ENCODE results near the gene E4F1. TPM values are rescaled to one million over a fixed set of nuclear protein-coding genes. Genes with fewer than 3 reads are reported as not detected.

Gene E4F1
- total and polyA plus RNA-seq, 2 of the 13 experiments (the other 11 are each of a cell fraction or from before 2014, with no cell fraction given), result 13.8 to 19.5 TPM

DNA sequence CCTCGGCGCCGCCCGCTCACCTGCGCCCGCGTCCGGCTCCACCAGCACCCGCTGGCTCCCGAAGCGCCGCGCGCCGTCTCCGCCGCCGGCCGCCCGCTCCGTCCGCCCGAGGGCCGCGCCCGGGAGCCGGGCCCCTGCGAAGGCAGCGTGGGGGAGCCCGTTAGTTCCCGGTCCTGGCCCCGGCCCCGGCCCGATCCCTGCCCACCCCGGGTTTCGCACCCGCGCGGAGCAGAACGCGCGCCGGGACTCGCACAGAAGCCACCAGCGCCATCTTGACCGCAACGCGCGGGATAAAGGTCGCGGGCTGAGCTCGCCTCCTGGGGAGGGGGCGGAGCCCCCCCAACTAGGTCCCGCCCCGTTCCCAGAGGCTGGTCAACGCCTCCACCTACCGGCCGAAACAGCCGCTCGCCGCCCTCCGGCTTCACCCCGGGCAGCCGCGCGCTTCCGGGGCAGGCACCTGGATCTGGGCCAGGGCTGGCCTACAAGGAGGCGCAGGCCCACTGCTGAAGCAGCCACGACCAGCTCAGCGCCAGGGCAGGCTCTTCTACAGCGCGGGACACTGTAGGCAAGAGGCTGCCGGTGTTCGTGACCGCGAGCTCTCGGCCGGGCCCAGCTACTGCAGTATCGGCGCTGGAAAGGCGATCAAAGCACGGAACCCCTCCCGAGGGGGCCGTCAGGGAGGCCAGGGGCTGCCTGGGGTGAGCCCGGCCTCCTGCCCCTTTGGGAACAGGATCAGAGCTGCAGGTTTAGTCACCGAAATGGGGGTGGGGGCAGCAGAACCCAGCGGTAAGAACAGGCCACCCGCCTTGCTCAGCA lies 28.1 kb downstream of the E4F1 start, which contains the start of gene ECI1 (continued):
- TF ChIP-seq ZBTB34 (CRISPR knock-in tag; IDR thresholded peaks at IDR 0.05) (peak; percentile 86), ETV5 (CRISPR knock-in tag; IDR thresholded peaks at IDR 0.05; ENCODE audit: borderline replicate concordance) (peak; percentile 98), SKI (IDR thresholded peaks at IDR 0.05; ENCODE audit: partially characterized antibody) (peak; percentile 68), MLX (CRISPR knock-in tag; IDR thresholded peaks at IDR 0.05) (peak; percentile 64), FOXK1 (CRISPR knock-in tag; IDR thresholded peaks at IDR 0.05; ENCODE audit: borderline replicate concordance, low read depth) (no peak; the same call in 1 of the 2 replicates), MAX (IDR thresholded peaks at IDR 0.05) (peak; percentile 75; the same call in 1 of the 2 replicates), GFI1 (CRISPR knock-in tag; IDR thresholded peaks at IDR 0.05; ENCODE audit: borderline replicate concordance) (peak; percentile 59), HDAC2 (CRISPR knock-in tag; IDR thresholded peaks at IDR 0.05) (peak; percentile 80), PTBP1 (IDR thresholded peaks at IDR 0.05; ENCODE audit: low read depth, low read length, poor library complexity, severe bottlenecking) (peak; percentile 67), ZNF577 (CRISPR knock-in tag; IDR thresholded peaks at IDR 0.05; ENCODE audit: borderline replicate concordance, low read depth) (no peak), CEBPZ (IDR thresholded peaks at IDR 0.05; ENCODE audit: low read length) (no peak), NR2F1 (CRISPR knock-in tag; IDR thresholded peaks at IDR 0.05) (peak; percentile 43 to 47; a peak in 3 of 4 replicates), PAX8 (CRISPR knock-in tag; IDR thresholded peaks at IDR 0.05; ENCODE audit: borderline replicate concordance) (no peak), ZZZ3 (CRISPR knock-in tag; IDR thresholded peaks at IDR 0.05; ENCODE audit: borderline replicate concordance) (peak; percentile 54; the same call in 1 of the 2 replicates), FOXC1 (CRISPR knock-in tag; IDR thresholded peaks at IDR 0.05; ENCODE audit: borderline replicate concordance) (peak; percentile 49; the same call in 1 of the 2 replicates), YEATS2 (CRISPR knock-in tag; IDR thresholded peaks at IDR 0.05; ENCODE audit: borderline replicate concordance) (peak; percentile 73; the same call in 1 of the 2 replicates)
- TF ChIP-seq, protein P1, sequence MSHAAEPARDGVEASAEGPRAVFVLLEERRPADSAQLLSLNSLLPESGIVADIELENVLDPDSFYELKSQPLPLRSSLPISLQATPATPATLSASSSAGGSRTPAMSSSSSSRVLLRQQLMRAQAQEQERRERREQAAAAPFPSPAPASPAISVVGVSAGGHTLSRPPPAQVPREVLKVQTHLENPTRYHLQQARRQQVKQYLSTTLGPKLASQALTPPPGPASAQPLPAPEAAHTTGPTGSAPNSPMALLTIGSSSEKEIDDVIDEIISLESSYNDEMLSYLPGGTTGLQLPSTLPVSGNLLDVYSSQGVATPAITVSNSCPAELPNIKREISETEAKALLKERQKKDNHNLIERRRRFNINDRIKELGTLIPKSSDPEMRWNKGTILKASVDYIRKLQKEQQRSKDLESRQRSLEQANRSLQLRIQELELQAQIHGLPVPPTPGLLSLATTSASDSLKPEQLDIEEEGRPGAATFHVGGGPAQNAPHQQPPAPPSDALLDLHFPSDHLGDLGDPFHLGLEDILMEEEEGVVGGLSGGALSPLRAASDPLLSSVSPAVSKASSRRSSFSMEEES (CRISPR knock-in tag; IDR thresholded peaks at IDR 0.05), result no peak
